Loucy (cell line): Measurements from ENCODE around the gene EDEM2.
"Not testable (repeated sequence)": the region's sequence is repeated elsewhere in the genome, so short reads cannot be mapped to it uniquely, and the experiment has no call there.

Experiments
- CTCF ChIP-seq: fragments of 200-600 bp; sonication (generic); conservative IDR thresholded peaks from 2 replicates; pipeline ENCODE4 v1.5.1; 2014; ENCODE audit warnings: mild to moderate bottlenecking, antibody characterized with exemption, low read length
- EZH2phosphoT487 ChIP-seq: fragments of 200-600 bp; IDR thresholded peaks from 2 replicates; pipeline ENCODE4 v1.6.1; 2018; ENCODE audit warnings: antibody characterized with exemption, mild to moderate bottlenecking, moderate library complexity, borderline replicate concordance

GRCh38 chr20:35189223-35189622 lies 42.1 kb upstream of the EDEM2 start:
- not testable (repeated sequence) for TF ChIP-seq CTCF, EZH2phosphoT487
